ENCODE data around the gene MAMSTR. TPM values are rescaled to one million over a fixed set of nuclear protein-coding genes. Genes with fewer than 3 reads are reported as not detected.

Gene MAMSTR
- total RNA-seq, 1 donor from 2014 or later, result 1.0 TPM

DNA sequence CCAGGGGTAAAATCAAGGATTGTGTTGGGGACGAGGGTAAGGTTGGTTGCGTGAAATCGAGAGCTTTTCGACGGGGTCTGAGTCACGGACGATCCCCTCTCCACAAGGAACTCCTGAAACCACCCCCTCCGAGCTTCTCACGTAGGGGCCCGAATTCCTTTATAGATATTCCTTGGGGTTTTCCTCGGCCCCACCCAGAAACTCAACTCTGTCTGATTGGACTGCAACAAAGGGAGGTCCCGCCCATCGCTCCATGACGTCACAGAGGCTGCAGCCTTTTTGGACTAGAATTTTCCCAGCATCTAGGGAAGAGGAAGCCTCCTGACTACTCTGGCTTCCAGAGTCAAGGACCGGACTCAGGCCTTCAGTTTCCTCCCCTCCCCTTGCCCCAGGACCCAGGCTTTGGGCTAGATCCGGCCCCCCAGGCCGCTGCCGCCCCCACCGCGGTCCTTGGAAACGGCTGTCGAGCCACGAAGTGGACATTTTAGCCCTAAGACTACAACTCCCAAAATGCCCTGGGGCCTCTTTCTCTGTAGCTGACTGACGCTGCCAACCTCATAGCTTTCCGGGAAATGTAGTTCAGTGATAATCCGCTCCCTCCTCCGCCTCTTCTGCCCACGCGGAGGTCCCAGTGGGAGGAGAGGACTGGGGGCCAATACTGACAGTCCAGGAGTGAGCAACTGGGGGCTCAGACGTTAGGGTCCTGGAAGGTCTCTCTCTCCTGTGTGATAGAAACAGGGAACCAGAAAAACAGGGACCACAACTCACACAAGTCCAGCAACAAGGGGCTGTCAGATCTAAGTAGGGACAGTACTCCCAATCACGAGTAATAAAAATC is 27.4 kb upstream of the MAMSTR start, which contains the start of gene IZUMO1:
IZUMO1 (minus strand) TSS at position 172 of the 838 bp plus-strand sequence. CDS start 1,050 bp downstream, outside the sequence.
- peak; percentile 72 for DNase-seq (ENCODE audit: low read depth)
- peak within 1 kb of the TSS; percentile 42 for H3K4me3 ChIP-seq (ENCODE audit: low read depth, low read length)
- no peaks in the 10 kb centered on the region for H3K27me3 ChIP-seq (ENCODE audit: control insufficient read depth, insufficient read depth, low read length)
- H3K36me3 ChIP-seq (ENCODE audit: control insufficient read depth, insufficient read depth, low read length), result no peaks in the 10 kb centered on the region
- TF ChIP-seq, protein P1, sequence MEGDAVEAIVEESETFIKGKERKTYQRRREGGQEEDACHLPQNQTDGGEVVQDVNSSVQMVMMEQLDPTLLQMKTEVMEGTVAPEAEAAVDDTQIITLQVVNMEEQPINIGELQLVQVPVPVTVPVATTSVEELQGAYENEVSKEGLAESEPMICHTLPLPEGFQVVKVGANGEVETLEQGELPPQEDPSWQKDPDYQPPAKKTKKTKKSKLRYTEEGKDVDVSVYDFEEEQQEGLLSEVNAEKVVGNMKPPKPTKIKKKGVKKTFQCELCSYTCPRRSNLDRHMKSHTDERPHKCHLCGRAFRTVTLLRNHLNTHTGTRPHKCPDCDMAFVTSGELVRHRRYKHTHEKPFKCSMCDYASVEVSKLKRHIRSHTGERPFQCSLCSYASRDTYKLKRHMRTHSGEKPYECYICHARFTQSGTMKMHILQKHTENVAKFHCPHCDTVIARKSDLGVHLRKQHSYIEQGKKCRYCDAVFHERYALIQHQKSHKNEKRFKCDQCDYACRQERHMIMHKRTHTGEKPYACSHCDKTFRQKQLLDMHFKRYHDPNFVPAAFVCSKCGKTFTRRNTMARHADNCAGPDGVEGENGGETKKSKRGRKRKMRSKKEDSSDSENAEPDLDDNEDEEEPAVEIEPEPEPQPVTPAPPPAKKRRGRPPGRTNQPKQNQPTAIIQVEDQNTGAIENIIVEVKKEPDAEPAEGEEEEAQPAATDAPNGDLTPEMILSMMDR (IDR thresholded peaks at IDR 0.05; ENCODE audit: insufficient read depth, low read length, poor library complexity, severe bottlenecking), result no peak

DNA sequence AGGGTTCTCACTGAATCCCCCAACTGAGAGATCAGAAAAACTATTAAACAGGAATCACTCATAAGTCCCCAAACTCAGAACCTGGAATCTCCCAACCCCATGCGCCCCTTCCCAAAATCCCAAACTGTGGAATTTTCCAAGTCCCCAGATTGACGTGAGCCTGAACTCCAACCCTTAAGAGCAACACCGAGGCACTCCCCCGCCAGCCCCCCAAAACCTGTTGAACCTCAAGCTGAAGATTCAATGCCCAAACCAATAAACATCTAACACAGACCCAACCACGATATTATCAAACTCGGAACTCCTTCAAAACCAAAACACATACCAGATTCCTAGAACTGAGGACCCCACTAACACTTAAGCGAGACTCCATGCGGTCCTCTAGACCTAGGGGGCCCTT is 26.6 kb upstream of the MAMSTR start:
- no peak overlapping the region for H3K4me3 ChIP-seq (ENCODE audit: low read depth, low read length)
- H3K36me3 ChIP-seq (ENCODE audit: control insufficient read depth, insufficient read depth, low read length), result no peaks in the 10 kb centered on the region
- no peaks in the 10 kb centered on the region for H3K27me3 ChIP-seq (ENCODE audit: control insufficient read depth, insufficient read depth, low read length)
- no peak for DNase-seq (ENCODE audit: low read depth)
- TF ChIP-seq, protein P1 (IDR thresholded peaks at IDR 0.05; ENCODE audit: insufficient read depth, low read length, poor library complexity, severe bottlenecking), result no peak

DNA sequence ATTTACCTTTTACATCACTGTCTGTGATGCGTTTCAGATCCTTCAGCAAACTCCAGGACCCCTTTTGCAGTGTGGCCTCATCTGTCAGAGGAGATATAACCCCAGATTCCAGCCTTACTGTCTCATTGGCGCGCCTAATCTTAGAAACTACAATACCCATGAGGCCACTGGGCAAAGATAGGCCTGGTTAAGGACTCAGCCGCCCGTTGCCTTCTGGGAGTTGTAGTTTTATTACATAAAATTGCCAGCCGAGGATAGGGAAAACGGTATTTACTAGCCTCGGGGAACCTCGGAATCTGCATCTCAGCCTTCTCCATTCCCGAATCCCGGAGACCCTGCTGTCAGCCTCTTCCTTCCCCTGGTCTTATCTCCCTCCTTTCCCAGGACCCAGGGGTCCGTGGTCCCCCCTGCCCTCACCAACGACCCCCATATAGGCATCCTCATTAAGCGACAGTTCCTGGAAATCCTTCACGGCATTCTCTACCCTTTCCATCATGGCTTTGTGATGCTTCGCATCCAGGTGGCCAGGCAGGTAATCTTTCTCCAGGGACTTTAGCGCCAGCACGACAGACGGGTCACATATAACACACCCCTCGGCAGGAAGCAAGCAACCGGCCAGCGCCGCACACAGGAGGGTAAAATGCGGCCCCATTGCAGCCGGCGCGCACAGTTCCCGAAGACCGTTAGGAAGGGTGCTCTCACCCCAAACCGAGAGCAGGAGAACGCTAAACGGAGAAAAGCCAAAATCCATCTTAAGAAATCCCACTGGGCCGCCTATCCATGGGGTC is 25.9 kb upstream of the MAMSTR start:
- peaks cover 1% of the 10 kb centered on the region for H3K27me3 ChIP-seq (ENCODE audit: control insufficient read depth, insufficient read depth, low read length)
- H3K36me3 ChIP-seq (ENCODE audit: control insufficient read depth, insufficient read depth, low read length), result no peaks in the 10 kb centered on the region
- TF ChIP-seq, protein P1 (IDR thresholded peaks at IDR 0.05; ENCODE audit: insufficient read depth, low read length, poor library complexity, severe bottlenecking), result no peak
- DNase-seq (ENCODE audit: low read depth), result no peak
- no peak overlapping the region for H3K4me3 ChIP-seq (ENCODE audit: low read depth, low read length)

DNA sequence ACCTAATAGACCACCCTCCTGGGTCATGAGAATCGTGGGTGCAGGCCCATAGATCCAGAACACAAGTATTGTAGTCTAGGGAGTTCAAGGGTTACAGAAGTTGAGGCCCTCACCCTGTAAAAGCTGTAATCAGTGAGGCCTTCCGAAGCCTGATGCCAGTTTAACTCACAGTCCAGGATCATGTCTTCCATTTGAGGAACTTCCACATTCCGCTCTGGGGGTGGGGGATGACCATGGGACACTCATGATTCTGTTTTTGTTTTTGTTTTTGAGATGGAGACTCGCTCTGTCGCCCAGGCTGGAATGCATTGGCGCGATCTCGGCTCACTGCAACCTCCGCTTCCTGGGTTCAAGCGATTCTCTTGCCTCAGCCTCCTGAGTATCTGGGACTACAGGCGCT is 22.6 kb upstream of the MAMSTR start:
- DNase-seq (ENCODE audit: low read depth), result no peak
- TF ChIP-seq, protein P1 (IDR thresholded peaks at IDR 0.05; ENCODE audit: insufficient read depth, low read length, poor library complexity, severe bottlenecking), result no peak
- Histone ChIP-seq H3K27me3 (ENCODE audit: control insufficient read depth, insufficient read depth, low read length) (peaks cover 14% of the 10 kb centered on the region), H3K36me3 (ENCODE audit: control insufficient read depth, insufficient read depth, low read length) (no peaks in the 10 kb centered on the region), H3K4me3 (ENCODE audit: low read depth, low read length) (no peak overlapping the region)

DNA sequence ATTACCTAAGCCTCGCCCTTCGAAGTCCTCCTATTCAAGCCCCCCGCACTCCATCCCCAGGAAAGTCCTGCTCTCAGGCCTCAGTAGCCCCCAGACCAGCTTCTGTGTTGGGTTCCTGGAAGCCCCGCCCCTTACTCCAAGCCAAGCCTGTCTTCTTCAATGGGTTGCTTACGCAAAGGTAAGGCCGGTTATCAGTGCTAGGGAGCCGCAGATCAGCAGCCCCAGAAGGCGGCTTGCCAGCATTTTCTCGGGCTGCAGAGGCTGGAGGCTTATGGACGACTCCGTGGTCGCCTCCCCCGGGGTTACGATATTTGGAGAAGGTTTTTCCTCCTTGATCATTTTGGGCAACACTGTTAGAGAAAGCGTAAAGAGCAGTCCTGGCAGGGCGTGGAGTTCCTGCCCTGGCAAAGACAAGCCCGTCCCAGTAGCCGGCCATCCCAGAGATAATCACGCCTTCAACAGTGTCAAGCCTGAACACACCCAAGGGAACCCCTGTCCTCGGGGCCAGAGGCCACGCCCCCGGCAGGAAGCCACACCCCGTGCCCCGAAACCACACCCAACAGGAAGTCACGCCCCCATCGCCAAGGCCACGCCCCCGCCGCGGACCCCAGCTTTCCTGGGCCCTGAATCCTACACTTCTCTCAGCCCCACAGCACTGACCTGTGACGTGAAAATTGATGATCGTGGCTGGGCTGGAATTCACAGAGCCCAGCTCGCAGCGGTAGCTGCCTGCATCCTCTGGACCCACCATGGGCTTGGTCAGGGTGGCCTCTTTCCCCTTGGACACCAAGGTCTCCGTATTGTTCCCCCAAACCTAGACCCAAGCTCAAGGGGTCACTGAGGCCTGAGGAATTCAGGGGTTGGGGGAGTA is 21.8 kb upstream of the MAMSTR start:
- Histone ChIP-seq H3K4me3 (ENCODE audit: low read depth, low read length) (no peak overlapping the region), H3K36me3 (ENCODE audit: control insufficient read depth, insufficient read depth, low read length) (no peaks in the 10 kb centered on the region), H3K27me3 (ENCODE audit: control insufficient read depth, insufficient read depth, low read length) (peaks cover 14% of the 10 kb centered on the region)
- DNase-seq (ENCODE audit: low read depth), result no peak
- TF ChIP-seq, protein P1 (IDR thresholded peaks at IDR 0.05; ENCODE audit: insufficient read depth, low read length, poor library complexity, severe bottlenecking), result no peak

Data from kidney epithelial cell (primary cell).